Epithelial cell of proximal tubule (primary cell): Measurements from ENCODE around the gene GDPGP1. TPM values are rescaled to one million over a fixed set of nuclear protein-coding genes. Genes with fewer than 3 reads are reported as not detected.

ENCODE experiments used
- DNase-seq: peaks from one replicate; pipeline ENCODE4 v3.0.0-alpha.2; 2011; ENCODE audit warnings: low read depth
- H3K4me3 ChIP-seq: 2 replicates; pipeline ENCODE4 v1.5.1; 2011; ENCODE audit warnings: low read depth, mild to moderate bottlenecking, low read length
- CTCF ChIP-seq: conservative IDR thresholded peaks from 2 replicates; pipeline ENCODE4 v1.5.1; 2012; ENCODE audit warnings: low read depth, mild to moderate bottlenecking, low read length
- total RNA-seq: library from RNA; depleted of rRNA; stranded (reverse); fragments of >200 nt; gene quantifications from 2 replicates; pipeline ENCODE4 v1.2.3, GENCODE V29; 2015

Gene GDPGP1
- total RNA-seq, 1 donor from 2014 or later = 9.9 TPM

GRCh38 chr15:90212221-90213098, 21.5 kb upstream of the GDPGP1 start:
- peak overlapping the region; percentile 8 for H3K4me3 ChIP-seq
- no peak for DNase-seq
- no peak for TF ChIP-seq CTCF

- TF ChIP-seq CTCF = no peak
- no peak for DNase-seq
- no peak overlapping the region for H3K4me3 ChIP-seq
Measured at GRCh38 chr15:90213122-90213817, 20.7 kb upstream of the GDPGP1 start.

- TF ChIP-seq CTCF = no peak
- H3K4me3 ChIP-seq = no peak overlapping the region
- DNase-seq = no peak
Measured at GRCh38 chr15:90213818-90214204, 20.2 kb upstream of the GDPGP1 start.

- no peak overlapping the region for H3K4me3 ChIP-seq
- no peak for DNase-seq
- TF ChIP-seq CTCF = peak; percentile 43
Measured at GRCh38 chr15:90214553-90215196, 19.3 kb upstream of the GDPGP1 start.

- no peak overlapping the region for H3K4me3 ChIP-seq
- DNase-seq = no peak
- TF ChIP-seq CTCF = no peak
Measured at GRCh38 chr15:90217671-90218394, 16.2 kb upstream of the GDPGP1 start.

- peak; percentile 68 for TF ChIP-seq CTCF
- no peak overlapping the region for H3K4me3 ChIP-seq
- no peak for DNase-seq
Measured at GRCh38 chr15:90219421-90220141, 14.4 kb upstream of the GDPGP1 start.
